Medulla oblongata (tissue), 1 donor: ENCODE data around the gene LALBA.
"Not testable (repeated sequence)": the region's sequence is repeated elsewhere in the genome, so short reads cannot be mapped to it uniquely, and the experiment has no call there.

Experiments used
- DNase-seq: peaks from one replicate; pipeline ENCODE4 v3.0.0-alpha.2; 2015; ENCODE audit errors: extremely low spot score

LALBA gene

GRCh38 chr12:48527891-48528670 lies 41.8 kb downstream of the LALBA start:
- no peak for DNase-seq

- no peak for DNase-seq
These were observed 44.5 kb downstream of the LALBA start, which contains the start of gene OR8S1 for GRCh38 chr12:48525332-48525731. TSS of gene OR8S1 (plus strand) at chr12:48525632. CDS start at chr12:48525632, 0 bp downstream.

- DNase-seq = not testable (repeated sequence)
These were observed 49.5 kb downstream of the LALBA start for GRCh38 chr12:48520381-48520780.
